Panc1 (cell line): ENCODE measurements around the gene CCDC78.

Experiments used
- POLR2AphosphoS5 ChIP-seq: IDR thresholded peaks from 2 replicates; pipeline ENCODE4 v1.6.1; 2012; ENCODE audit warnings: mild to moderate bottlenecking, low read depth, low read length, moderate library complexity
- SIN3A ChIP-seq: IDR thresholded peaks from 2 replicates; pipeline ENCODE4 v1.6.1; 2012; ENCODE audit warnings: low read depth, mild to moderate bottlenecking, low read length, moderate library complexity, borderline replicate concordance; ENCODE audit not compliant: insufficient read depth
- TCF7L2 ChIP-seq: IDR thresholded peaks from 2 replicates; pipeline ENCODE4 v1.6.1; 2011; ENCODE audit warnings: mild to moderate bottlenecking, low read depth, low read length, inconsistent platforms
- TF ChIP-seq, protein P1 (sequence below): fragments of 450-650 bp; IDR thresholded peaks from 2 replicates; pipeline ENCODE4 v1.5.1; 2017; ENCODE audit warnings: mild to moderate bottlenecking
- TF ChIP-seq, protein P2 (sequence below), 2 experiments: IDR thresholded peaks; 2 replicates each; pipeline ENCODE4 v1.6.1; 2011 to 2012; ENCODE audit warnings: low read depth in 2 of 2, control low read depth in 1 of 2, low read length in 1 of 2, mild to moderate bottlenecking in 1 of 2, moderate library complexity in 1 of 2; ENCODE audit not compliant: insufficient read depth in 1 of 2

DNA sequence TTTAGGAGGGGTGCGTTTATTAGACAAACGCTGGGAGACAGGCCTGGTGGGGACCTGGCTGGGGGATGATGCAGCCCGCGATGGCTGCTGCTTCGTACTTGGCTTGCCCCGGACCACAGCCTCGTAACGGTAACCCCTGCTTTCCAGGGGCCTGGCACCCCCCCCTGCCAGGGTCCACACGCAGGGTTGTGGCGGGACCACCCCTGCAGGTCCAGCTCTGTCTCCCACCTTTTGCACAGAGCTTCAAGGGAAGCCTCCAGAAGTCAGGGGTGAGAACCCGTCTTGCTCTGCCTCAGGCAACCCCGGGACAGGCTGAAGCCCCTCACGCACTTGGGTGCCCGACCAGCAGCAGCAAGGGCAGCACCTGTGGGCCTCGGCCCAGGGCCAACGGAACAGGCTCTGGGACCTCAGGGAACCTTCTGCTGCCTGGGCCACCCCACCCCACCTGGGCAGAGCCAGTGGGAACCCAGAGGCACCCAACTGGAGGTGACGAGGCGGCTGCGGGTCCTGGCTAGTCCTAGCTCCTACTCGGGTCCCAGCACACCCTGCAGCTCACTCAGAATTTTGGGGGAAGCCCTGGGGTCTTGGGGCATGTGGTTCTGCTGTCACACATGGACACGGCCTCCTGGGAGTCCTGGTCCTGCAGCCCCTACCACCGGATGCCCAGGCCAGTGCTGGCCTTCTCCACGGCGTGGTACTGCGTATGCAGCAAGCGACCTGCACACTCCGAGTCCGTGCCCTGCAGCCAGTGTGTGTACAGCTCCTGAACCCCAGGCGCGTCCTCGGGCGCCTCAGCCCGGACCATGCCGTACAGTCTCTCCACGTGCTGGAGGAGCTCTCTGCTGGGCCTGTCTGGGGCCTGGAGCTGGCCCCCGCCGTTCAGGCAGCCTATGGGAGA lies 3.8 kb upstream of the CCDC78 start:
- TF ChIP-seq, protein P1, sequence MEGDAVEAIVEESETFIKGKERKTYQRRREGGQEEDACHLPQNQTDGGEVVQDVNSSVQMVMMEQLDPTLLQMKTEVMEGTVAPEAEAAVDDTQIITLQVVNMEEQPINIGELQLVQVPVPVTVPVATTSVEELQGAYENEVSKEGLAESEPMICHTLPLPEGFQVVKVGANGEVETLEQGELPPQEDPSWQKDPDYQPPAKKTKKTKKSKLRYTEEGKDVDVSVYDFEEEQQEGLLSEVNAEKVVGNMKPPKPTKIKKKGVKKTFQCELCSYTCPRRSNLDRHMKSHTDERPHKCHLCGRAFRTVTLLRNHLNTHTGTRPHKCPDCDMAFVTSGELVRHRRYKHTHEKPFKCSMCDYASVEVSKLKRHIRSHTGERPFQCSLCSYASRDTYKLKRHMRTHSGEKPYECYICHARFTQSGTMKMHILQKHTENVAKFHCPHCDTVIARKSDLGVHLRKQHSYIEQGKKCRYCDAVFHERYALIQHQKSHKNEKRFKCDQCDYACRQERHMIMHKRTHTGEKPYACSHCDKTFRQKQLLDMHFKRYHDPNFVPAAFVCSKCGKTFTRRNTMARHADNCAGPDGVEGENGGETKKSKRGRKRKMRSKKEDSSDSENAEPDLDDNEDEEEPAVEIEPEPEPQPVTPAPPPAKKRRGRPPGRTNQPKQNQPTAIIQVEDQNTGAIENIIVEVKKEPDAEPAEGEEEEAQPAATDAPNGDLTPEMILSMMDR = no peak
- no peak for TF ChIP-seq POLR2AphosphoS5
- no peak for TF ChIP-seq TCF7L2
- no peak for TF ChIP-seq SIN3A
- TF ChIP-seq, protein P2, sequence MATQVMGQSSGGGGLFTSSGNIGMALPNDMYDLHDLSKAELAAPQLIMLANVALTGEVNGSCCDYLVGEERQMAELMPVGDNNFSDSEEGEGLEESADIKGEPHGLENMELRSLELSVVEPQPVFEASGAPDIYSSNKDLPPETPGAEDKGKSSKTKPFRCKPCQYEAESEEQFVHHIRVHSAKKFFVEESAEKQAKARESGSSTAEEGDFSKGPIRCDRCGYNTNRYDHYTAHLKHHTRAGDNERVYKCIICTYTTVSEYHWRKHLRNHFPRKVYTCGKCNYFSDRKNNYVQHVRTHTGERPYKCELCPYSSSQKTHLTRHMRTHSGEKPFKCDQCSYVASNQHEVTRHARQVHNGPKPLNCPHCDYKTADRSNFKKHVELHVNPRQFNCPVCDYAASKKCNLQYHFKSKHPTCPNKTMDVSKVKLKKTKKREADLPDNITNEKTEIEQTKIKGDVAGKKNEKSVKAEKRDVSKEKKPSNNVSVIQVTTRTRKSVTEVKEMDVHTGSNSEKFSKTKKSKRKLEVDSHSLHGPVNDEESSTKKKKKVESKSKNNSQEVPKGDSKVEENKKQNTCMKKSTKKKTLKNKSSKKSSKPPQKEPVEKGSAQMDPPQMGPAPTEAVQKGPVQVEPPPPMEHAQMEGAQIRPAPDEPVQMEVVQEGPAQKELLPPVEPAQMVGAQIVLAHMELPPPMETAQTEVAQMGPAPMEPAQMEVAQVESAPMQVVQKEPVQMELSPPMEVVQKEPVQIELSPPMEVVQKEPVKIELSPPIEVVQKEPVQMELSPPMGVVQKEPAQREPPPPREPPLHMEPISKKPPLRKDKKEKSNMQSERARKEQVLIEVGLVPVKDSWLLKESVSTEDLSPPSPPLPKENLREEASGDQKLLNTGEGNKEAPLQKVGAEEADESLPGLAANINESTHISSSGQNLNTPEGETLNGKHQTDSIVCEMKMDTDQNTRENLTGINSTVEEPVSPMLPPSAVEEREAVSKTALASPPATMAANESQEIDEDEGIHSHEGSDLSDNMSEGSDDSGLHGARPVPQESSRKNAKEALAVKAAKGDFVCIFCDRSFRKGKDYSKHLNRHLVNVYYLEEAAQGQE (IDR thresholded peaks at IDR 0.05; ENCODE audit: insufficient read depth in 1 of 2, low read depth in 2 of 2, low read length in 1 of 2) = no peak
